A673 (cell line): ENCODE measurements around the gene NTRK3.

Experiments
- CTCF ChIP-seq: fragments of 300-800, 200-600 bp; sonication (generic); conservative IDR thresholded peaks from 2 replicates; pipeline ENCODE4 v1.5.1; 2017; ENCODE audit warnings: low read depth, mild to moderate bottlenecking, antibody characterized with exemption, low read length, moderate library complexity, mixed read lengths
- EZH2 ChIP-seq: fragments of 200-600 bp; sonication (generic); IDR thresholded peaks from 2 replicates; pipeline ENCODE4 v1.6.1; 2017; ENCODE audit warnings: borderline replicate concordance, low read depth, mild to moderate bottlenecking, mixed read lengths, antibody characterized with exemption, low read length; ENCODE audit not compliant: poor library complexity, severe bottlenecking

- TF ChIP-seq CTCF: no peak
- no peak for TF ChIP-seq EZH2
Observed at GRCh38 chr15:87848012-87848411, 408.5 kb downstream of the NTRK3 start.
